Mesenchymal stem cell (in vitro differentiated cells and primary cell): ENCODE results near the gene CD40.
A peak's percentile ranks its signal among the peaks of the same experiment; 100 is the strongest.

Experiments
- DNase-seq: peaks from one replicate; pipeline ENCODE4 v3.0.0-alpha.2; 2013
- H2AFZ ChIP-seq: one replicate; pipeline ENCODE4 v1.6.1; 2013; ENCODE audit warnings: low read depth, mild to moderate bottlenecking, control low read depth, inconsistent platforms, low read length, moderate library complexity
- H2AK5ac ChIP-seq: 2 replicates; pipeline ENCODE4 v1.6.1; 2013; ENCODE audit warnings: low read length, moderate library complexity, mild to moderate bottlenecking, inconsistent platforms; ENCODE audit not compliant: severe bottlenecking
- H2BK120ac ChIP-seq: one replicate; pipeline ENCODE4 v1.6.1; 2013; ENCODE audit warnings: low read depth, mild to moderate bottlenecking, inconsistent platforms, low read length, moderate library complexity
- H2BK12ac ChIP-seq, 2 experiments: one replicate each; pipeline ENCODE4 v1.6.1; 2013; ENCODE audit warnings: inconsistent platforms in 2 of 2, low read length in 2 of 2, mild to moderate bottlenecking in 2 of 2, moderate library complexity in 2 of 2, control low read depth in 1 of 2
- H2BK15ac ChIP-seq: one replicate; pipeline ENCODE4 v1.6.1; 2013; ENCODE audit warnings: mild to moderate bottlenecking, low read depth, inconsistent platforms; ENCODE audit not compliant: poor library complexity, severe bottlenecking
- H2BK5ac ChIP-seq: 2 replicates; pipeline ENCODE4 v1.6.1; 2013; ENCODE audit warnings: low read depth, mild to moderate bottlenecking, low read length, control low read depth, inconsistent platforms; ENCODE audit not compliant: poor library complexity, severe bottlenecking
- H3K14ac ChIP-seq, 2 experiments: one replicate each; pipeline ENCODE4 v1.6.1; 2013; ENCODE audit warnings: inconsistent platforms in 2 of 2, low read length in 2 of 2, control low read depth in 1 of 2, mild to moderate bottlenecking in 1 of 2, moderate library complexity in 1 of 2
- H3K18ac ChIP-seq, 2 experiments: one replicate each; pipeline ENCODE4 v1.6.1; 2013; ENCODE audit warnings: inconsistent platforms in 2 of 2, low read length in 2 of 2, control low read depth in 1 of 2, low read depth in 1 of 2, mild to moderate bottlenecking in 1 of 2
- H3K23ac ChIP-seq, 2 experiments: one replicate each; pipeline ENCODE4 v1.6.1; 2013; ENCODE audit warnings: inconsistent platforms in 2 of 2, low read length in 2 of 2, mild to moderate bottlenecking in 2 of 2, moderate library complexity in 2 of 2, control low read depth in 1 of 2
- H3K27ac ChIP-seq: 2 replicates; pipeline ENCODE4 v1.5.1; 2013; ENCODE audit warnings: mild to moderate bottlenecking, moderate library complexity, low read length, control low read depth, inconsistent platforms; ENCODE audit not compliant: poor library complexity, severe bottlenecking
- H3K27me3 ChIP-seq, 2 experiments: 2 replicates each; pipeline versions ENCODE4 v1.6.1 to v1.7.0; 2013; ENCODE audit warnings: low read length in 2 of 2, mild to moderate bottlenecking in 2 of 2, moderate library complexity in 2 of 2, control low read depth in 1 of 2, inconsistent platforms in 1 of 2; ENCODE audit not compliant: control insufficient read depth in 1 of 2, insufficient read depth in 1 of 2
- H3K36me3 ChIP-seq, 2 experiments: 2 replicates each; pipeline versions ENCODE4 v1.6.1 to v1.7.0; 2013; ENCODE audit warnings: low read length in 2 of 2, control low read depth in 1 of 2, inconsistent platforms in 1 of 2, low read depth in 1 of 2, mild to moderate bottlenecking in 1 of 2; ENCODE audit not compliant: insufficient read depth in 2 of 2, control insufficient read depth in 1 of 2
- H3K4ac ChIP-seq, 2 experiments: one replicate each; pipeline ENCODE4 v1.6.1; 2013; ENCODE audit warnings: inconsistent platforms in 2 of 2, low read length in 2 of 2, mild to moderate bottlenecking in 2 of 2, moderate library complexity in 2 of 2, control low read depth in 1 of 2, low read depth in 1 of 2
- H3K4me1 ChIP-seq: 2 replicates; pipeline ENCODE4 v1.6.1; 2013; ENCODE audit warnings: low read depth, low read length, control low read depth; ENCODE audit not compliant: control insufficient read depth, insufficient read depth
- H3K4me2 ChIP-seq: 2 replicates; pipeline ENCODE4 v1.6.1; 2013; ENCODE audit warnings: low read length, mild to moderate bottlenecking, inconsistent platforms; ENCODE audit not compliant: poor library complexity, severe bottlenecking
- H3K4me3 ChIP-seq, 2 experiments: 2 replicates each; pipeline versions ENCODE4 v1.5.1 to v1.7.0; 2013; ENCODE audit warnings: low read length in 2 of 2, mild to moderate bottlenecking in 2 of 2, control low read depth in 1 of 2, low read depth in 1 of 2; ENCODE audit not compliant: insufficient read depth in 1 of 2
- H3K79me1 ChIP-seq: replicated peaks from 2 replicates; pipeline ENCODE4 v1.6.1; 2013; ENCODE audit warnings: mild to moderate bottlenecking, control low read depth, low read length, inconsistent platforms; ENCODE audit not compliant: poor library complexity, severe bottlenecking
- H3K9ac ChIP-seq: 2 replicates; pipeline ENCODE4 v1.7.0; 2013; ENCODE audit warnings: mild to moderate bottlenecking, low read length, moderate library complexity
- H3K9me3 ChIP-seq: 2 replicates; pipeline ENCODE4 v1.7.0; 2013; ENCODE audit warnings: mild to moderate bottlenecking, low read length; ENCODE audit not compliant: control insufficient read depth
- H4K8ac ChIP-seq: one replicate; pipeline ENCODE4 v1.6.1; 2013; ENCODE audit warnings: inconsistent platforms, mild to moderate bottlenecking, low read length, moderate library complexity
- H4K91ac ChIP-seq: one replicate; pipeline ENCODE4 v1.6.1; 2013; ENCODE audit warnings: mild to moderate bottlenecking, low read length, inconsistent platforms
- WGBS: methylation state at CpG from one replicate; pipeline ENCODE4 v1.1.7; 2013; ENCODE audit warnings: mixed read lengths; 5-methylcytosine and 5-hydroxymethylcytosine counted together

The CD40 gene

GRCh38 chr20:46113113-46113470 lies 5.0 kb upstream of the CD40 start:
- no peak overlapping the region for H2BK15ac ChIP-seq
- H3K9me3 ChIP-seq: no peaks in the 10 kb centered on the region
- peaks cover 24 to 53% of the 10 kb centered on the region in 2 experiments for H3K27me3 ChIP-seq
- no peak overlapping the region for H4K8ac ChIP-seq
- H3K27ac ChIP-seq: no peak overlapping the region
- no peak overlapping the region for H3K14ac ChIP-seq
- H2AK5ac ChIP-seq: no peak overlapping the region
- no peaks in the 10 kb centered on the region for H3K36me3 ChIP-seq
- DNase-seq: no peak
- H3K4ac ChIP-seq: no peak overlapping the region
- H4K91ac ChIP-seq: no peak overlapping the region
- H2BK5ac ChIP-seq: no peak overlapping the region
- no peak overlapping the region for H3K4me3 ChIP-seq
- H2BK12ac ChIP-seq: no peak overlapping the region
- H3K4me1 ChIP-seq: peaks cover 4% of the 10 kb centered on the region
- no peak overlapping the region for H3K9ac ChIP-seq
- H2AFZ ChIP-seq: no peak overlapping the region
- H2BK120ac ChIP-seq: no peak overlapping the region
- no peak overlapping the region for H3K4me2 ChIP-seq
- no peak overlapping the region for H3K23ac ChIP-seq
- H3K18ac ChIP-seq: no peak overlapping the region
- 87% methylated on average over 1 of the region's 3 CpGs for WGBS
- no peaks in the 10 kb centered on the region for H3K79me1 ChIP-seq

- H3K4me2 ChIP-seq: no peak overlapping the region
- no peak overlapping the region for H2BK120ac ChIP-seq
- H3K79me1 ChIP-seq: no peaks in the 10 kb centered on the region
- no peak for DNase-seq
- H3K14ac ChIP-seq: no peak overlapping the region
- H3K4me3 ChIP-seq: no peak overlapping the region
- H3K9me3 ChIP-seq: no peaks in the 10 kb centered on the region
- no peak overlapping the region for H2BK5ac ChIP-seq
- H2AFZ ChIP-seq: no peak overlapping the region
- H4K91ac ChIP-seq: no peak overlapping the region
- H3K27me3 ChIP-seq: peaks cover 19 to 47% of the 10 kb centered on the region in 2 experiments
- no peaks in the 10 kb centered on the region for H3K36me3 ChIP-seq
- no peak overlapping the region for H3K23ac ChIP-seq
- H3K18ac ChIP-seq: no peak overlapping the region
- H4K8ac ChIP-seq: no peak overlapping the region
- no peak overlapping the region for H3K27ac ChIP-seq
- no peak overlapping the region for H2AK5ac ChIP-seq
- WGBS: 66% methylated on average over 2 of the region's 2 CpGs
- H3K4me1 ChIP-seq: peaks cover 4% of the 10 kb centered on the region
- no peak overlapping the region for H2BK15ac ChIP-seq
- H3K4ac ChIP-seq: no peak overlapping the region
- no peak overlapping the region for H3K9ac ChIP-seq
- no peak overlapping the region for H2BK12ac ChIP-seq
Measured at GRCh38 chr20:46114449-46114848, 3.7 kb upstream of the CD40 start.

- no peak overlapping the region for H2AK5ac ChIP-seq
- no peak overlapping the region for H3K18ac ChIP-seq
- H2BK120ac ChIP-seq: no peak overlapping the region
- no peak overlapping the region for H4K91ac ChIP-seq
- peak overlapping the region; percentile 79 for H3K9ac ChIP-seq
- peak overlapping the region; percentile 30 for H4K8ac ChIP-seq
- no peak overlapping the region for H2AFZ ChIP-seq
- no peaks in the 10 kb centered on the region for H3K79me1 ChIP-seq
- no peaks in the 10 kb centered on the region for H3K9me3 ChIP-seq
- DNase-seq: peak; percentile 5
- H3K14ac ChIP-seq: no peak overlapping the region
- no peak overlapping the region for H2BK12ac ChIP-seq
- no peak overlapping the region for H2BK15ac ChIP-seq
- H3K4me1 ChIP-seq: peaks cover 11% of the 10 kb centered on the region
- H3K27me3 ChIP-seq: peaks cover 18 to 25% of the 10 kb centered on the region in 2 experiments
- no peak overlapping the region for H3K4me2 ChIP-seq
- peaks cover 0 to 11% of the 10 kb centered on the region in 2 experiments for H3K36me3 ChIP-seq
- H2BK5ac ChIP-seq: no peak overlapping the region
- H3K23ac ChIP-seq: no peak overlapping the region
- H3K27ac ChIP-seq: no peak overlapping the region
- H3K4ac ChIP-seq: no peak overlapping the region
- WGBS: 40% methylated on average over 14 of the region's 15 CpGs
- peak overlapping the region in 1 of 2 experiments; percentile 83 for H3K4me3 ChIP-seq
Measured at GRCh38 chr20:46118481-46119020, 437 bp downstream of the CD40 start.

GRCh38 chr20:46119028-46119546 lies 973 bp downstream of the CD40 start:
- no peak overlapping the region for H3K23ac ChIP-seq
- H2BK15ac ChIP-seq: no peak overlapping the region
- H2BK5ac ChIP-seq: no peak overlapping the region
- H2BK12ac ChIP-seq: no peak overlapping the region
- no peak overlapping the region for H3K18ac ChIP-seq
- peak overlapping the region in 1 of 2 experiments; percentile 83 for H3K4me3 ChIP-seq
- peaks cover 0 to 15% of the 10 kb centered on the region in 2 experiments for H3K36me3 ChIP-seq
- H3K9ac ChIP-seq: peak overlapping the region; percentile 79
- no peak overlapping the region for H2BK120ac ChIP-seq
- peak; percentile 5 for DNase-seq
- no peak overlapping the region for H2AK5ac ChIP-seq
- H3K79me1 ChIP-seq: no peaks in the 10 kb centered on the region
- H4K8ac ChIP-seq: no peak overlapping the region
- H3K4me2 ChIP-seq: no peak overlapping the region
- 89% methylated on average over 1 of the region's 2 CpGs for WGBS
- H3K4me1 ChIP-seq: peaks cover 11% of the 10 kb centered on the region
- no peak overlapping the region for H3K27ac ChIP-seq
- no peak overlapping the region for H3K4ac ChIP-seq
- no peak overlapping the region for H2AFZ ChIP-seq
- H3K9me3 ChIP-seq: no peaks in the 10 kb centered on the region
- no peak overlapping the region for H3K14ac ChIP-seq
- H3K27me3 ChIP-seq: peaks cover 12 to 26% of the 10 kb centered on the region in 2 experiments
- no peak overlapping the region for H4K91ac ChIP-seq
